ENCODE data around the gene SLCO4A1.
"Not testable (repeated sequence)": the region's sequence is repeated elsewhere in the genome, so short reads cannot be mapped to it uniquely, and the experiment has no call there.

SLCO4A1 gene

DNA sequence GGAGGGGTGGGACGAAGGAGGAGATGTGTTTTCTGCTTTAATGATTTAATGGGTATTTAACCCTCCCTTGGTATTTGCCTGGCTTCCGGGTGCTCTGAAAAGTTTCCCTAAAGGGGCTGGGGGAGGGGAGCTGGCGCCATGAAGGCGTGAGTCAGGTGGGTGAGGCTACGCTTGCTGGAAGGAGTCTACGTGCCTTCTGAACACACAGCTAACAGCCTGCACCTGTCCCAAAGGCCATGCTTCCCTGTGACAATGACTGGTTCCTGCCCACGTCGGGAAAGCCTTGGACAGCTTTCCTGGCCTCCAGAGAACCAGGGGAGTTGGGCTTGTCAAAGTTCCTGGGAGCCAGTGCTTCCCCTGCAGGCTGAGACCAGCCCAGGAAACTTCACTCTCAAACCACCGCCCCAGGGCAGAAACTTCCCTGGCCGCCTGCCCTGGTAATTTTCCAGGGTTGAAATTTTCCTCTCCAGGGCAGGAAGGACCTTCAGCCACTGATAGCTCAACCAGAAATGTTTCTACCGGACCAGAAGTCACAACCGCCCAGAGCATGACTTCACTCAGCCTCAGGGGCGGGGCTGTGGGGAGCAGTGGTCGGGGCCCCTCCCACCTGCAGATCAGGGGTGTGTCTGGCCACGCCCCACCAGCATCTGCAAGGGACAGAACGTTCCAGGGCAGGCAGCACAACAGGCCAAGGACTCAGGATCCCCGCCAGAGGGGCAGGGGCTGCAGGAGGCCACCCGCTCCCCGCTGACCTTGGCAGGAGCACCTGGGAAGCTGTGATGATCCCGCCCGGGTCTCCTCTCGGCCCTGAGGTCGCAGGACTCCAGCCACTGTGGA, 18.6 kb upstream of the SLCO4A1 start:
- peak; percentile 46 for DNase-seq (ENCODE audit: low spot score)

GRCh38 chr20:62624325-62624690, 18.0 kb upstream of the SLCO4A1 start:
- no peak for DNase-seq (ENCODE audit: low spot score)

- no peak for DNase-seq (ENCODE audit: low spot score)
Measured at GRCh38 chr20:62624719-62625453, 17.4 kb upstream of the SLCO4A1 start.

- no peak for DNase-seq (ENCODE audit: low spot score)
Measured at GRCh38 chr20:62625516-62625915, 16.8 kb upstream of the SLCO4A1 start.

- DNase-seq (ENCODE audit: low spot score) = no peak
Measured at GRCh38 chr20:62625921-62626547, 16.3 kb upstream of the SLCO4A1 start.

DNA sequence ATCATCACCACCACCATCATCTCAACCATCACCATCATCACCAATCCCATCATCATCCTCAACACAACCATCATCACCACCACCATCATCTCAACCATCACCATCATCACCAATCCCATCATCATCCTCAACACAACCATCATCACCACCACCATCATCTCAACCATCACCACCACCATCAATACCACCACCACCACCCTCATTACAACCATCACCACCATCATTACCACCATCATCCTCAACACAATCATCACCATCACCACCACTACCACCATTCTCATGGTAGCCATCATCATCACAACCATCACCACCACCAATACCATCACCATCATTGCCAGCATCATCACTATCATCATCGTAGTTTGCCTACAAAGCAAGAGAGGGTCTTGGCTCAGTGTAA, 14.9 kb upstream of the SLCO4A1 start:
- DNase-seq (ENCODE audit: low spot score) = not testable (repeated sequence)

DNA sequence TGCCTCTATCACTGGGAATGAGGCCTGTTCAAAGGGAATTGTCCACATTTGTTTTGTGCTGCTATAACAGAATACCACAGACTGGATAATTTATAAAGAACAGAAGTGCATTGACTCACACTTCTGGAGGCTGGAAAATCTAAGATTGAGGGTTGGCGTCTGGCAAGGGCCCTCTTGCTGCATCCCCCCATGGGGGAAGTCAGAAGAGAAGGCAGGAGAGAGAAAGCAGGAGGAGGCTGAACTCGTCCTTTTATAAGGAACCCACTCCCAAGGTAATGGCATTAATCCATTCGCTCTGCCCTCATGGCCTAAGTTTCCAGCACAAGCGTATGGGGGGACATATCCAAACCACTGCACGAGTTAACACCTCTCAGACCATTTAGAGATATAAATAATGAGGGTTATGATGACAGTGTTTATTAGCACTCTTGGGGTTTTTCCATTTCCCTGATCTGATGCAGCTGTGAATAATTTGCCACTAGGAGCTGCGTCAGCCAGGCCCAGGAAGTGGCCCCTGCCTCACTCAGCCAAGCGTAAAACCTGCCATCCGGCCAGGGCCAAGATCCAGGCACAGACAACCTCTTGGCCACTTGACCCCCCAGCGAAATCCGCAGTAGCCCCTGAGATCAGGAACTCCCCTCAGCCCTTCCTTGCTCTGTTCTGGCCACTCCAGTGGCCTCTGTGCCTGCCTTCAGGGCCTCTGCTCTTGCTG, 14.2 kb upstream of the SLCO4A1 start:
- DNase-seq (ENCODE audit: low spot score) = no peak

GRCh38 chr20:62628691-62629090, 13.6 kb upstream of the SLCO4A1 start:
- no peak for DNase-seq (ENCODE audit: low spot score)

DNA sequence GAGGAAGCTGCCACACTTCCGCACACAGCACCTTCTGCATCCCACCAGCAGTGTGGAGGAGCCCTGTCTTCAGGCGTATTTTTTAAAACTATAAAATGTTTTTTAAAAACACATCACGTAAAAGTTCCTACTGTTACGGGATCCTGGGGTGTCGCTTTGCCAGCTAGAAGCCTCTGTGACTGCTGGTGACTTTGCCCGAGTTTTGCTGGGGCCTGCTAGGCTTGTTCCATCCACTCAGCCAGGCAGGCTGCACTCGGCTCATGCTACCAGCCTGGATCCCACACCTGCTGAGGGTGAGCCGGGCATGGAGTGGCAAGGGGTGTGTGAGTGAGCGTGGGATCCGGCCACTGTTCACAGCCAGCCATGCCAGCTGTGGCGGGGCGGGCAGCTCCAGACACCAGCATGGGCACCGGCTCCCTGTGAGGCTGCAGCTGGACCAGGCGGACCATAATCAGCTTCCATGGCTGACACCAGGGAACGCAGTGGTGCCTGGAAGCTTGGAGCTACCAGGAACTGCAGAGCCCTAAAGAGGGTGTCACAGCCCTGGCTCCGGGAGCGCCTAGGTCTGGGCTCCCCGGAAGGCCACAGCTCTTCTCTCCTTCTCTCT, 12.3 kb upstream of the SLCO4A1 start:
- no peak for DNase-seq (ENCODE audit: low spot score)

- DNase-seq (ENCODE audit: low spot score) = no peak
Measured at GRCh38 chr20:62631336-62632308, 10.7 kb upstream of the SLCO4A1 start.

DNA sequence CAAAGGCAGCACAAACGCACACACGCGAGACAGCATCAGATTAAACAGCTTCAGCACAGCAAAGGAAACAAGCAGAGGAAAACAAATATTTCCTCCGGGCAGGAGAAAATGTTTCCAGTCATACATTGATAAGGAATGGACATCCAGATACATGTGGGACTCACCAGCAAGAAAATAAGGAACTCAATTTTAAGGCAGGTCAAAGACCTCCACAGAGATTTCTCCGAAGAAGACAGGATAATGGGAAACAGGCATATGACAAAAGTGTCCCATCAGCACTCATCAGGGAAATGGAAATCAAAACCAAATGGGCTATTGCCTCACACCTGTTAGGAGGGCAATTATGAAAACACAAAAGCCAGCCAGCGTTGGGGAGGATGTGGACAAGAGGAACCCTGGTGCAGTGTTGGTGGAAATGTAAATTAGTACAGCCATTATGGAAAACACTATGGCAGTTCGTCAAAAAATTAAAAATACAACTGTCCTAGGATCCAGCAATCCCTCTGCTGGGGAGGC, 9.7 kb upstream of the SLCO4A1 start:
- DNase-seq (ENCODE audit: low spot score) = no peak

- DNase-seq (ENCODE audit: low spot score) = no peak
Measured at GRCh38 chr20:62633598-62634329, 8.5 kb upstream of the SLCO4A1 start.

DNA sequence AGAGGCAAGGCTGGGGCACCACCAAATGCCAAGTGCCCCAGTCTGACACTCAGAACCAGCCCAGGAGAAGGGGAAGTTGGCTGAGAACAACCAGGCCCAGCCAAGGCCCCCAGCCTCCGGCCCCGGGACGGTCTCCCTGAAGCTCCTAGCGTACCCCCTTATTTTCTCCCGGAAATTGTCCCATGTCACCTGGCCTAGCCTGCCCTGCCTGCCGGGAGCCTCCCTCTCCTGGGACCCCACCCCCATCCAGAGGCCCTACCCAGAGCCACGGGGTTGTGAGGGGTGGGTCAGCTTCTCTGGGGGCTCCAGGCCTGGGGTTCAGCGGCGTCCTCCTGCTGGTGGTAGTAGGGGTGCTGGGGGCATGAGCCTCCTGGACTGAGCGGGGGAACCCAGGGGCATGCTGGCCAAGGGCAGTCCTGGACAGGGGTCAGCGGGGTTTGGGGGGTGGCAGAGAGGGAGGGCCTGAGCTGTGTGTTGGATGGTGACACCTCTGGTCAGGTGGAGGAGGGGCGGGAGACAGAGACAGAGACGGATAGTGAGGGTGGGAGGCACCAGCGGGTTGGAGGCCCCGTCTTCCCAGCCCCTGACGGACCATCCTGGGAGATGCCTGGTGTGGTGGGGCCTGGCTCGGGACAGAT, 7.9 kb upstream of the SLCO4A1 start:
- no peak for DNase-seq (ENCODE audit: low spot score)

GRCh38 chr20:62635232-62635631, 7.1 kb upstream of the SLCO4A1 start:
- DNase-seq (ENCODE audit: low spot score) = no peak

DNA sequence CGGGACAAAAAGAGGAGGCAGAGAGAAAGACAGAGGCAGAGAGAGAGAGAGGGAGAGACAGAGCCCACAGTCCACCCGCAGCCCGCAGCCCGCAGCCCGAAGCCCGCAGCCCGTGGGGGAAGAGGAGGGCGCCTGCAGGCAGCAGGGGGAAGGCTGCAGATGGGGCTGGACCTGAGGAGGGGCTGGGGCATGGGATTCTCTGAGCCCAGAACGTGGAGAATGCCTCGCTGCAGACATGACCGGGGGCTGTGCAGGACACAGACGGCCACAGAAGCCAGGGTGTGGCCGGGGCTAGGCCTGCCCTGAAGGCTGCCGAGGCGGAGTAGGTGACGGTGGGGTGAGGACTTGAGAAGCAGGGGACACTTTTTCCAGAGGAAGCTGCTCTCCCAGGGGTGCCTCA, 6.5 kb upstream of the SLCO4A1 start:
- no peak for DNase-seq (ENCODE audit: low spot score)

- DNase-seq (ENCODE audit: low spot score) = no peak
Measured at GRCh38 chr20:62636446-62636845, 5.9 kb upstream of the SLCO4A1 start.

DNA sequence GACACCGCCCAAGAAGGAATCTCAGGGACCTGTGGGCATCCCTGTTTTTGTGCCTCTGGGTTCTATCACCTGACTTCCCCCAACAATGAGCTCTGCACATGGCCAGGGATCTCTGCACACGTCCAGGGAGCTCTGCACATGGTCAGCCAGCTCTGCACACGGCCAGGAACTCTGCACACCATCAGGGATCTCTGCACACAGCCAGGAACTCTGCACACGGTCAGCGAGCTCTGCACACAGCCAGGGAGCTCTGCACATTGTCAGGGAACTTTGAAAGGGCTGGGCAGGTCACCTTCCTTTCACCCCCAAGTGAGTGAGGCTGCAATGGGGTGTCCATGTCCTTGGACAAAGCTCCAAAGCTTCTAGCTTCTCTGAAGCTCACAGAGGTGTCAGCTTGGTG, 5.2 kb upstream of the SLCO4A1 start:
- no peak for DNase-seq (ENCODE audit: low spot score)

GRCh38 chr20:62637521-62638054, 4.7 kb upstream of the SLCO4A1 start:
- no peak for DNase-seq (ENCODE audit: low spot score)

- DNase-seq (ENCODE audit: low spot score) = no peak
Measured at GRCh38 chr20:62638055-62638570, 4.2 kb upstream of the SLCO4A1 start.

Data from cerebellar cortex (tissue), 1 donor.